ENCODE results near the gene RHBG.

DNA sequence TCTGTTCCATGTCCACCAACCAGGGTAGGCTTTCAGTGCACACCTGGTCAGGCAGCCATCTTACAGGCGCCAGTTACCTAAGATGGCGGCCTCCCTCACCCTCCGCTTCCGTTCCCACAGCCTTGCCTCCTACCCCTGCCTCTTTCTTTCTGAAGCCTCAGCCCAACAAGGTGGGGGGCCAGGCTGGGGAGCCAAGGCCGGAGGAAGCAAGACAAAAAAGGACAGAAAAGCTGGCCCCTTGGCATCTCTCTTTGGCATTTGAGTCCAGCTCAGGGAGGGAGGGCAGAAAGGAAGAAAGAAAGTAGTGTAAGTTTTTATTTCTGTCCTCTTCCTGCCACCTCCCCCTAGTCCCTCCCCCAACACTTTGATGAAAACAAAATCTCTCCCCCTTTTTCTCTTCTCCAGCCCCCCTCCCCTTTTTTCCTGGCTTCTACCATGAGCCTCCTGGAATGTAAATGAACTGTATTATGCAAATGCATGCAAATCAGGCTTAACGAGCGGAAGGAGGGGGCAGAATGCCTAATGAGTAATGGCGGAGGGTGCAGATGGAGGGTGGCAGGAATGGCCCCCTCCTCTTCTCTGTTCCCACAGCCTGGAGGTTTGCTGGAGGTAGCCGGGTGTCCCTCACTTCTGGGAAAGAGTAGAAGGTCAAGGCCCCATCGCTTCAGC is 43.8 kb downstream of the RHBG start:
- TF ChIP-seq, protein P1, sequence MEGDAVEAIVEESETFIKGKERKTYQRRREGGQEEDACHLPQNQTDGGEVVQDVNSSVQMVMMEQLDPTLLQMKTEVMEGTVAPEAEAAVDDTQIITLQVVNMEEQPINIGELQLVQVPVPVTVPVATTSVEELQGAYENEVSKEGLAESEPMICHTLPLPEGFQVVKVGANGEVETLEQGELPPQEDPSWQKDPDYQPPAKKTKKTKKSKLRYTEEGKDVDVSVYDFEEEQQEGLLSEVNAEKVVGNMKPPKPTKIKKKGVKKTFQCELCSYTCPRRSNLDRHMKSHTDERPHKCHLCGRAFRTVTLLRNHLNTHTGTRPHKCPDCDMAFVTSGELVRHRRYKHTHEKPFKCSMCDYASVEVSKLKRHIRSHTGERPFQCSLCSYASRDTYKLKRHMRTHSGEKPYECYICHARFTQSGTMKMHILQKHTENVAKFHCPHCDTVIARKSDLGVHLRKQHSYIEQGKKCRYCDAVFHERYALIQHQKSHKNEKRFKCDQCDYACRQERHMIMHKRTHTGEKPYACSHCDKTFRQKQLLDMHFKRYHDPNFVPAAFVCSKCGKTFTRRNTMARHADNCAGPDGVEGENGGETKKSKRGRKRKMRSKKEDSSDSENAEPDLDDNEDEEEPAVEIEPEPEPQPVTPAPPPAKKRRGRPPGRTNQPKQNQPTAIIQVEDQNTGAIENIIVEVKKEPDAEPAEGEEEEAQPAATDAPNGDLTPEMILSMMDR (IDR thresholded peaks at IDR 0.05 in 4 of 5, conservative IDR thresholded peaks at IDR 0.05 in 1 of 5) = no peak
- TF ChIP-seq POLR2A (IDR thresholded peaks at IDR 0.05) = no peak

Measured in gastrocnemius medialis (tissue), 4 donors.